Renal pelvis (tissue), 4 donors: ENCODE data around the gene TCERG1L. TPM values are rescaled to one million over a fixed set of nuclear protein-coding genes. Genes with fewer than 3 reads are reported as not detected.

Experiments used
- DNase-seq: peaks from one replicate; pipeline ENCODE4 v3.0.0-alpha.2; 2013
- polyA plus RNA-seq, 3 donors: library from polyadenylated mRNA; unstranded; fragments of 120-200 nt; gene quantifications; one replicate each; pipeline ENCODE4 v1.2.1, GENCODE V29; 2013; ENCODE audit not compliant: insufficient read length in 3 of 3

TCERG1L gene
- polyA plus RNA-seq, 3 donors = 1.3 to 2.6 (median 2.0) TPM

DNA sequence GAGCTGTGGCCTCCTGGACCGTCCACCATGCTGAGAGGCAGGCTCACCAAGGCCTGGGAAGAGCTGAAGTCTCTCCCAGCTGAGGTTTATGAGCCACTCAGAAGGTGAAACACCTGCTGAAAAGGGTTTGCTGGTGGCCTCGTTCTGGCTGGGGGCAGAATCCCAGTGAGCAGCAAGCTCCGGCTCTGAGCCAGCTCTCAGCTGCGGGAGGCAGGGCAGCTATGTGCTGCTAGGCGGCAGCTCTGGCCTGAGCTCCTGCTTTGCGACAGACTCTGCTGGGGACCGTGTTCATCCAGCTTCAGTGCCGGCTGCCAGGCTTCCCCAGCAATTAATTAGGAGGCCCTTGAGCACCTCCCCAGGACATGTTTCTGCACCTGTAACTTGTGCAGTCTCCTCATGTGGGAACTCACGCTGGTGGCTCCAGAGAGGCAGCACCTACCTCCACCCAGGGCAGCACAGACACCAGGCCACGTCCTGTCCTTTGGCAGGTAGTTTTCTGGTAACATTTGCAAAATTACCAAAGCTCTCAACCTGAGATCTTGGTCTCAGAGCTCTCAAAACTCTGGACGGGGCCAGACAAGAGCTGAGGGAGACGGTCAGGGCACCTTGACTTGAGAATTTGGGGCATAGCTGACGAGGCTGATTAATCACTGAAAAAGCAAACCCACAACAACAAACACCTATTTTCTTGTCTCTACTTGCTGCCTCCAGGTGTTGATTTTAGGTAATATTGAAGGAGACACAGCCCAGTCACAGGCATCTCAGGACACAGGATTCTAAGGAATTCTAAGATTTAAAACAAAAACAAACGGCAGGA lies 185.0 kb downstream of the TCERG1L start:
- DNase-seq = no peak

DNA sequence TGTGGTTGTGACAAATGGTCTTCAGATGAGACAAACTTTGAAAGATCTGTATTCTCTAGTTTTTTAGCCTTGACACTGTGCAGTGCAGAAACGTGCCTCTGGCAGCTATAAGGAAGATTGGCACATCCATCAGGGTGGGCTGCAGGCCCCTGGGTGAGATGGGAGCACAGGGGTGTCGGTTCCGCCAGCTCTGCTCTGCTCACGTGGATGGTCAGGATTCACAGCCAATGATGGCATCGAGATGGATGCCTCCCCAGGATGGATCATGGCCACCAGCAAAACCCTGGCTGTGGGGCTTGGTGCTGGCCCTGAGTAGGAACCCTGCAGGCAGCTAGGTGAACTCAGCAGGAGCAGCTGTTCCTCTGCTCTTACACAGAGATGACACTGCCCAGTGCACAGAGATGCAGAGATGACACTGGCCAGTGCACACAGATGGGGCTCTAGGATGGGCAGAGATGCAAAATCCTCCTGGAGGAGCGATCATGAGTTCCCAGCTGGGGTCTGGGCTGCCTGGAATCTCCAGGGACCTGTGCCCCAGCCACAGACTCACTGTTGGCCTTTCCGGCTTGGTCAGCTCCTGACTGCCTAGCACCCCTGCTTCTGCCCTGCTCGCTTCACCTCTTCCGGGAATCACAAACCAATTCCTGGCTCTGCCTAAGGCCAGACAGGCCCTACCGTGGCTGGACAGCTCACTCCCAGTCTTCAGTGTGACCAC lies 185.9 kb downstream of the TCERG1L start:
- DNase-seq = no peak

DNA sequence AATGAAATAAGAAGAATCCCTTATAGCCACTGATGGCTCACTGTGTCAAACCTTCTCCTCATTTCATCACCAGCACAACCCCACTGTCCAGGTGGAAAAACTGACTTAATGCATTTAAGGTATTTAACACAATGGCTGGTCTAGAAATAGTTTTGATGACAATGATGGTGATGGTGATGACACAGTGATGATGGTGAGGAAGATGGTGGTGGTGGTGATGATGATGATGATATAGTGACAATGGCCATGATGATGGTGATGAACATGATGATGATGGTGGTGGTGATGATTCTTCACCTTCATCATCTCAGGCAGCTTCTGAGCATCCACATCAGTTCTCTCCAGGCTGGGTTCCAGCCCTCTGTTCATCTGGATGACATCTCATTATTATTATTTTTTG lies 186.6 kb downstream of the TCERG1L start:
- DNase-seq = no peak

DNA sequence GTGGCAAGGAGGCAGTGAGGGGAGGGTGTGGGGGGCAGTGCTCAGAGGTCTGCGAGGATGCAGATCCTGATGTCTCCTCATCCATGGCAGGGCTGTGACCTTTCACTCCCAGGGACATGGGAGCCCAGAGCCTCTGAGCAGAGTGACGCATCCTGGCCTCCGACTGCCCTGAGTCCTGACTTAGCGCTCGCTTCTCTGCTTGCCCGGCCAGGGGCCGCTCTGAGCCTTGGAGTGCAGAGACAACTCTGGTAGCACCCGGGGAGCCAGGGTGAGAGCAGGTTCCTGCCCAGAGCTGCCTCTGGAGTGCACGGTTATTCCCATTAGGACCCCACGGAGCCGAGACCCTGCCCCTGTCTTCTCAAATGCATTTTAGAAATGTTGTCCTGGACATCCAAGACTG lies 188.0 kb downstream of the TCERG1L start:
- no peak for DNase-seq

DNA sequence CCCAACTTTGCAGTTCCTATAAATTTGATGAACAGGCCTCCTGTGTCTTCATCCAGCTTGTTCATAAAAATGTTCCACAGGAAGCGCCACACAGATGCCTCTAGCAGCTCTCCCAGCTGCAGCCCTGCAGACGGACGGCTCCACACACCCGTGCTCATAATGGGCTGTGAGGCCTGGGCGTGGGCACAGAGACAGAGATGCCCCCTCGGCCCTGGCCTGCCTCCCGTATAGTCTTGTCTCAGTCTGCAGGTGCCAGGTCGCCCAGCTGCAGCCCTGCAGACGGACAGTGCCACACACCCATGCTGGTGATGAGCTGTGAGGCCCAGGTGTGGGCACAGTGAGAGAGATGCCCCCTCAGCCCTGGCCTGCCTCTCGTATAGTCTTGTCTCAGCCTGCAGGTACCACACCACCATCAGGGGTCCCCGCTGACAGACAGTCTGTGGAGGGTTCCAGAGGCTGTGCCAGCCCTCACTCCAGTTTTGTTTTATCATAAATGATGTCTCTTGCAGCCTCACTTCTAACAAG lies 189.9 kb downstream of the TCERG1L start:
- DNase-seq = no peak

DNA sequence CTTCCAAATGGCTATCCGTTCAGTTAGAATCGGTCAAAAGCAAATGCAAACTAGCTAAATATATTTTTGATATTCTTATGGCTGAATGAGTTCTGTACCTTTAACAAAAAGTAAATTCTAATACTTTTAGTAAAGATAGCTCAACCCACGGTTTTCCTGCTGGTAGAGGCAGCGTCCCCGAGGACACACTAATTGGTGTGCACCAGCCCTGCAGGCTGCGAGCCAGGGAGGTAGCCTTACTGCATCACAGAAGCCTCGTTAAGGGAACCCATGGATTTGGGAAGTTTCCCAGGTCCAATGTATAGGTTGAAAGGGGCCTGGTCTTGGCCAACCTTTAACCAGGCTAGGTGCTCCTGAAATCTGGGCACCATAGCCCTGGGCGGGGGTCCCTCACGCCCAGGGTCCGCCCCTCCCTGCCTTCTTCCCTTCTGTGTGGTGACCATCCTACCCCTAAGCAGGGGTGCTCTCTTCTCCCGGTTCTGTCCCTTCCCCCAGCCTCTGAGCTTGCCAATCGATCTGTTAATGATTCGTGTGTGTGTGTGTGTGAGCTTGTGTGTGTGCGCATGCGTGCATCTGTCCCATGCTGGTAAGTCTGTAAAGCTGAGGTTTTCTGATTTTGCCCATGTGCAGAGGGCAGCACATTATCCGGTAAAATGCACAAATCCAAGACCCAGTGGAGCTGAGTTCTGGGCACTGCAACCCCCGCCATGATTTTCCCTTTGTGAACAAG lies 191.7 kb downstream of the TCERG1L start:
- no peak for DNase-seq

DNA sequence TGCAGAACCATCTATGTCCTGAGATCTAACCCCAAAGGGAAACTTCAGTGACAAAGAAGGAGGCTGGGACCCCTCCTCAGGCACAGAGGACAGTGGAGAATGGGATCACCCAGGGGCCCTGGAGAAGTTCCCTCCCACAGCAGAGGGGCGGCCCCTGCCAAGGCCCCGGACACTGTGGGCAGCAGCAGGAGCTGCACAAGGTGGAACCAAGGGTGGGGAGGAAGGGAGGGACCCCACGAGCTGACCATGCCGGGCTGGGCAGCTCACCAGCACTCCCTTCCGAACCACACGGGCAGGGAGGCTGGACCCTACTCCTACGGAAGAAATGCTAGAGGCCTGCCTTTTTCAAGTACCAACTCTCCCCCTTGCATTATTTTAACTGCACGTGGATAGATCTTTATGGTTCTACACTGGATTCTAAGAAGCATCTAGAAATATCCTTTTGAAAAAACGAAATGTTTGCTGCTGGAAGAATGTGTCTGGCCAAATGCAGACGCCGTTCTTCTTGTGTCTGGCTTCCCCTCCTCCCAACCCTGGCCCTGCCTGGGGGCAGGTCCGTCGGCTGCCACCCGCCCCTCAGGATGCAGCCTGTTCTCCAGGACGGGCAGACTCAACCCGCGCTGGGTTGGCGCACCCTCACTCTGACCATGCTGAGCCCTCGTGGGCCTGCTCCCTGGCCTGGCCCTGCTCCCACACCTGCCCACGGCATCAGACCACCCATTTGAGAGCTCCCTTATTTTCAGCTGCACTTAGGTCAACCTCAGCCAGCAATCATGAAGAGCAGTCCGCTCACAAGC lies 193.9 kb downstream of the TCERG1L start:
- no peak for DNase-seq

DNA sequence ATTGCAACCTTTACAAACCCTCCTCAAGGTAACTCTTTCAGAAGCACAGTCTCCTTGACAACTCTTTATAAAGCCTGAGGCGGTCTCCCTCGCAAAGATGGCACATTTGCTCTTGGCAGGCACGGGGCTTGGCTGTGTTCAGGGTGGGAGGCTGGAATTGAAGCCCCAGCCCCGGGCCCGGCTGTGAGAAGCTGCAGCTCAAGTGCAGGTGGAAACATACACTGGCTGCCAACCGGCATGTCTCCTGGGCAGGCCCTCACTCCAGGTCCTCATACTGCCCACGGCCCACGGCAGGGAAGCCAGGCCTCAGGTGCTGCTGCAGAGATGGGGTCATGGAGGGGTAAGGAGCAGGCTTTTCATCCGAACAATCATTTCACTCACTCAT lies 194.5 kb downstream of the TCERG1L start:
- DNase-seq = no peak

DNA sequence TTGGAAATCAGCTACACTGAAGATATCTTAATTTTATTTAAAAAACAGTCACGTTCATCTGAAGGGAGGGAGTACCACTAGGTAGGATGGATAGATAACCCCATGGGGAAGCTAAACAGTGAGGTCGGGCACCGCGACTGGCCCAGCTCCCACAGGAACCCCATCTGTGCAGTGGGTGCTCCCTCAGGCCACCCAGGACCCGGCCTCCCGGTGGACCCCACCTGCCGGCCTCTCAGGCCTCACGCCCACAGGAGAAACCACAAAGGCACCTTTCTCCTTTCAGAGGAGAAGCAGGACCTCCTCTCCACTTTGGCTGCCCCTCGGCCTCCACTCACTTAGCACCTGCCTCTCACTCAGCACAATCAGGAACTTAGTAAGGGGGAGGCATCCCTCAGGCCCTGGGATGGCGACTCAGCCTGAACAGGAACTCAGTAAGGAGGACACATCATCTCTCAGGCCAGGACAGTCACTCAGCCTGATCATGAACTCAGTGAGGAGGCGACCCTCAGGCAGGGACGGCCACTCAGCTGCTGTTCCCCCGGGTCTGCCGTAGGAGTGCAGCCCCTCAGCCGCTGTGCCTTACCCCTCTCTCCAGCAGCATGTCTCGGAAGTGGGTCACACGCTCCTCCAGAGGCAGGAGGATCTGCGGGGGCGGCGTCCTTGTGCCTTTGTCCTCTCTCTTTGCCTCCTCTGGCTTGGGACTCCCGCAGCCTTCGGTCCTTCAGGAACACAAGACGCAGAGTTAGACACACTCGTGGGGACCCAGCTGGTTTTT lies 195.1 kb downstream of the TCERG1L start:
- no peak for DNase-seq

DNA sequence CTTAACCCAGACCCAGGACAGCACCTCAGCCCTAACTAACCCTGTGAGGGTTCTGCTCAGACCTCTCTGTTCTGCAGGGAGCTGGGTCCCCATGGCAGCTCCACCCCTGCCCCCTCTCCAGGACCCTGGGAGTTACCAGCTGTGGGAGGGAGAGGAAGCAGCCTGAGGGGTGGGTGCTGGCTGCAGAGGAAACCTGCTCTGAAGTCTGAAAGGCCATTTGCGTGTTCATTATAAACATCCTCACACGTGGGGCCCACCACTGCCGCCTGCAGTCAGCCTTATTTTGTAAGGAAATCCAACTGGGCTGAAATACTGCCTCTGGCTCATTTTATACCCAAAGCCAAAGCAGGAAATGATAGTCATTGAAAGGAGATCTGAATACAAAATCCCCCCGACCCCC lies 195.7 kb downstream of the TCERG1L start:
- no peak for DNase-seq

DNA sequence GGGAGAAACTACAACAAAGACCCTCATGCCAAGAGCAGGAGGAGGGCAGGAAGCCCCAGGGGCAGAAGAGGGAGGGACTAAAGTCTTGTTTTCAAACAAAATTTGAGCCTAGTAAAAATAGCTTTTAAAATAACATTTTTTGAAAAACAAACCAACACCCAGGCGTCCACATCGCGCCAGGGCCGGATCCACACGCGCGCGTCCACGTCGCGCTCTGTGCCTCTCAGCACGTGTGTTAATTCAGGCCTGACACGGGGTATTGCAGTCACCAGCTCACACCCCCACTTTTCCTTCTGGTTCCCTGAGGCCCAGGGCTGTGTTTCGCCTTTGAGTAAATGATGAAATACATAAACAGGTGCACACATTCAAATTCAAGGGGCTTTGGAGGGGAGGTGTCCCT lies 196.2 kb downstream of the TCERG1L start:
- no peak for DNase-seq

DNA sequence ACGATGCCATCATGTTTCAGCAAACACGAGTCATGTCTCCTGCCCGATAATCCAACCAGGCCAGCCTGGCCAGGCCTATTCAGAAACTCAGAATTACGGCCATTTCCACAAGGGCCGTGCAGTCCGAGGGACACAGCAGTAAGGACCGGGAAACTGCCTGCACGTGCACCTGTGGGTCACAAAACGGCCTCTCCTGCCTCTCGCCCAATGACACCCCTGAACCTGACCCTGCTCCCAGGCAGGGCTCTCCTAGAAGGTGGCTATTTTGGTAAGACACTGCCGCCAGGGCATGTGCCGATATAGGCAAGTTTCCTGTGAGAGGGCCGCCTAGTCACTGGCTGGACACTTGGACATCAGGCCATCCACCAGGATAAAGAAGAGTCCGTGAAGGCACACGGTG lies 196.7 kb downstream of the TCERG1L start:
- DNase-seq = no peak

DNA sequence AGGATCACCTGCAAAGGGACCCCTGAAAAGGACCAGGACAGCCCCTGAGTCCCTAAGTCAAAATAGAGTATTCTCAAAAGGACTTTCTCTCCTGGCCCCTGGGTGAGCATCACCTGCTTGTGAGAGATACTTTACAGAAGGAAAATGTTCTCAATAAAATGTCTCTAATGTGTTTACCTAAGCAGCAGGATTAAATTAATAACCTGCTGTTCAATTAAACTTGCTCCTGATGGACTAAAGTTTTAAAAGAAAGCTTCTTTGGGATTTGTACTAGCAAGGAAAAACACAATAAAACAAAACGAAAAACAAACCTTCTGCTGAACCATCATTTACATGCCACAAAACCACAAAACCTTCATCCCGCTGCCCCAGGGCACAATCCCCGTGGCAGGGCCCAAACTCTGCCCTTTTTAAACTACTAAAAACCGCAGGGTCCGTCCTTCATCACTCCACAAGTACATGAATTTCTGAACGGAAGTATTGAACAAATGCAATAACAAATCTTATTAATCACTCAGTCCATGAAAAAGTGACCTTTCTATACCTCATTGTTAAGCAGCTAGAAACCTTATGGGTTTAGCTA lies 197.7 kb downstream of the TCERG1L start:
- DNase-seq = no peak

DNA sequence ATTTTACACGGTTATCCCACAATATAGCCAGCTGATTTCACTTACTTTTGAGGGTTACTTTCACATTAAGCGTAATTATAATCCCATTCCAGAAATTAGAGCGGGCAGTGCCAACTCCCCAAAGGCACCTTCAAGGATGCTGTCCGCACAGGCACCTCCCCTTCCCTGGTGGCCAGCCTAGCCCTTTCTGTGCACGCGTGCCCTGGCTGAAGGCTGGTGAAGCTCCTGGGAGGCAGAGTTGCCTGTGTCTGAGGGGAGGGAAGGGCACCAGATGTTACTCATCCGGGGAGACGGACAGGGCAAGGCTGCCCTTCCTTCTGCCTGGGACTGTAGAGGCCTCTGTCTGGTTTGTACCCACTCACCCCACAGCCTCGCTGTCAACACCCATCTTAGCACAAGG lies 198.4 kb downstream of the TCERG1L start:
- DNase-seq = no peak

DNA sequence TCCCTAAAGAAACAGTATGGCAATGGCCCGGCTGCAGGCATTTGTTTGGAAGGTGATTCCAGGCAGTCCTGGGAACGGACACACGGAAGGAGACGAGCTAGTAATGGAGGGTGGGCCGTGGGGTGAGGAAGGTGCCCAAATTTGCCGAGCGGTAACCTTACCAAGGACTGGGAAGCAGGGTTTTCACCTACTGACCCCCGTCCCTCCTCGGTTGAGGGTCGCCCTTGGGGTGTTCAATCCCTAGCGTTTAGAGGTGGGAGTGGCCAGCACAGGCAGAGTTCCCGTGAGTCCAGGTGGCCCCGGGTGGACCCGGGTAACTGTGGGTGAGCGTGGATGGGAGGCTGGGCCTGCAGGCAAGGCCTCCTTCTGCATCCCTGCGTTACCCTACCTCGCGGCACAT lies 198.8 kb downstream of the TCERG1L start:
- DNase-seq = no peak

DNA sequence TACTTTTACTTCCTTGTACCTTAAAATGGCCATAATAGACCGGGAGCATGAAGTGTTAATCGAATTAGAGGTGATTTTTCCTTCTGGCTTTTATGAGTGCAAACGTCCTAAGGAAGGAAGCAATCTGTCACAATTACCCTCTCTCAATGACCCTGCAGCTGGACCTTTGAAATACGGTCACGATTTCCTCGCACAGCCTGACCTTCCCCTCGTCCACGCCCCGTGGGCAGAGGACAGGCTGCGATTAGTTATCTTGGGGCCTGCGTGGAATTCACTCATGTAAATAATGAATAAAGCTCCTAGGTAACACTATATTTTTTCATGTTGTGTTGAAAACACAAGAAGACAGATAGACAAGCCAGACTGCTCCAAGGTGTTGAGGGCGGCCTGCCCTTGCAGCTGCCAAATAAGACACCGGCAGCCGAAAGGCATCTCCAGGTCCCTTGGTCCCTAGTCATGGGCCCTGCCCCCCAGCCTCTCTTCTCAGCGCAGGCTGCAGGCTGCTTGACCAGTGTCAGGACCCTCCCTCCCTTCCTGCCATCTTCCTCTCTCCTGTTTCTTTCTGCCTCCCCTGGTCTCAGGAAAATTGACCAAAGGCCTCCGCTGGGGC lies 199.9 kb downstream of the TCERG1L start:
- no peak for DNase-seq

DNA sequence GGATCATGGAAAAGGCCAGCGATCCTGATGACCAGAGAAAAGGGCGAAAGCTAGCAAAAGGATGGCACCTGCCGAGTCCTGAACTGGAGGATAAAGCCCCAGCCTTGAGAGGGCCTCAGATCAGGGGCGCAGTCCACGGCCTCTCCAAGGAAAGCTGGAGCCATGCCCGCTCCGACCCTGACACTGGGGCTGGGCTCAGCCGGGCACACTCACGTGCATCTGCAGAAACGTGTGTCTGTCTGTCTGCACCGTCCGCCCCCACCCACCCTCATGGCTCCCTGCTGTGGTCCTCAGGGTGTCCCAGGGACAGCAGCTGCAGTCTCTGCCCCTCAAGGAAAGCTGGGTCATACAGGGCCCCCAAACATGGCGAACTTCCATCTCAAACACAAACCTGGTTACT lies 200.5 kb downstream of the TCERG1L start:
- no peak for DNase-seq

DNA sequence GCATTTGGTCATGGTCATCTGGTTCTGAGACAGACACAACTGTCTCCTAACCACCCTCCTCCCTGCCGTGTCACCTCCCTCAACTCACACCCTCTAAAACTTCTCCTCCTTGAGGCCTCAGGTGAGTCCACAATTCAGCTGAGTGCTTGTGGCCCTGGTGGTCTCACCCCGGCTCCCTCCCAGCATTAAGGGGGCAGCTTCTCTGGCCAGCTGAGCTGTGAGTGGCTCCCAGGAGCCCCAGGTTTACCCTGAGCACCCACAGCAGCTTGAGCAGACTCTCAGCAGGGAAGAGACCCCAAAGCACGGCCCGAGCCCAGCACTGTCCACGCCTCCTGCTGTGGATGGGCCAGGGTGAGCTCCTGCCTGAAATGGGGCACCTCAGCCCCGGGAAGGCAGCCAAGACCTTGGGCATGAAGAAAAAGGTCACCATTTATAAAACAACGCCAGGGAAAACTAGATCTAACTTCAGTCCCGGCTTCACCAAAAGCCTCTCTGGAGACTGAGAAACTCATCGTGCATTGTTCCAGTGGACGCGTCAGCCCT lies 201.2 kb downstream of the TCERG1L start:
- no peak for DNase-seq

DNA sequence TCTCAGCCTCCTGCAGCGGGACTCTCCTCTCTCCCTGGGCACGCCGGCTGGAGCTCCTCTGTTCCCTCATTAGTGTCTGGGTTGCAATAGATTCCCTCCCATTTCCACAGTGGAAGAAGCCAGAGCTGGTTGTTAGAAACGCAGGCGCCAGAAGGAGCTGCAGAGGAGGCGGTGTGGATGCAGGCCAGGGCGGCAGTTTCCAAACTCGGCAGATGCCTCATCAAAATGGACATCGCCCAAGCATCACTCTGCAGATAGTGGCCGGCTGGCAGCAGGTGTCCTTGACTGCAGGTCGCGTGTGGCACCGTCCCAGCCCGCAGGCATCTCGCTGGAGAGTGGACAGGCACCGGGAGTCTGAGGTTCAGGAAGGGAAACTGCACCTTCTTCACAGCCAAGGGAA lies 201.8 kb downstream of the TCERG1L start:
- DNase-seq = no peak

DNA sequence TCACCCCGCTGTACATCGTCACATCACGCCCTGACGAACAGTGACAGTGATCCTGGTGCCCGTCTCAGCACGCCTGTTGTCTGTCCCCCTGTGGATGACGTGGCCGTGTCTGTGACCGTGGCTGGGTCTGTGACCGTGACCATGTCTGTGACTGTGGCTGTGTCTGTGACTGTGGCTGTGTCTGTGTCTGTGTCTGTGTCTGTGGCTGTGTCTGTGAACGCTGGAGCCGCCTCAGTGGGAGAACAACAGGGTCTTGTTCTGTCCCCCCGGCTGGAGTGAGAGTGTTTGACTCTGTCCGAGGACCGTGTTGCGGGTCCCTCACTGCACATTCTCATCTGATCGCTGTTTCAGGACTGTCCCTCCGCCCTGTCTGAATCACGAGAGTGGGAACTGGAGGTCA lies 202.2 kb downstream of the TCERG1L start:
- no peak for DNase-seq
